GM10266 (cell line): ENCODE data around the gene CHST12.
"Not testable (repeated sequence)": the region's sequence is repeated elsewhere in the genome, so short reads cannot be mapped to it uniquely, and the experiment has no call there.

Experiments
- DNase-seq: peaks from one replicate; pipeline ENCODE4 v3.0.0; 2012; ENCODE audit errors: extremely low spot score
- CTCF ChIP-seq: IDR thresholded peaks from 2 replicates; pipeline ENCODE4 v1.5.1; 2012; ENCODE audit warnings: mild to moderate bottlenecking, low read depth; ENCODE audit not compliant: control insufficient read depth, insufficient read depth; ENCODE audit errors: missing control alignments

Gene CHST12

GRCh38 chr7:2384354-2385243 is 18.8 kb upstream of the CHST12 start:
- TF ChIP-seq CTCF: no peak
- no peak for DNase-seq

DNA sequence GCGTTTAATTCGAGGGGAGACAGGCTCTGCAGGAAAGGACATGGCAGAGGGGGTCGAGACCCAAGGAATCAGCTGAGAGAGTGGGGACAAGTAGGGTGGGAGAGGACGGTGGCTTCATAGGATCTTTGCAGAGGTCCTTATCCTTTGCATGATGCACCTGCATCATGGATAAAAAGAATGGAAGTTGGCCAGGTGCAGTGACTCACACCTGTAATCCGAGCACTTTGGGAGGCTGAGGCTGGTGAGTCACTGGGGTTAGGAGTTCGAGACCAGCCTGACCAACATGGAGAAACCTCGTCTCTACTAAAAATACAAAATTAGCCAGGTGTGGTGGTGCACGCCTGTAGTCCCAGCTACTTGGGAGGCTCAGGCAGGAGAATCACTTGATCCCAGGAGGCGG is 17.3 kb upstream of the CHST12 start:
- DNase-seq: not testable (repeated sequence)

- DNase-seq: no peak
- TF ChIP-seq CTCF: no peak
Observed at GRCh38 chr7:2386964-2387669, 16.3 kb upstream of the CHST12 start.

DNA sequence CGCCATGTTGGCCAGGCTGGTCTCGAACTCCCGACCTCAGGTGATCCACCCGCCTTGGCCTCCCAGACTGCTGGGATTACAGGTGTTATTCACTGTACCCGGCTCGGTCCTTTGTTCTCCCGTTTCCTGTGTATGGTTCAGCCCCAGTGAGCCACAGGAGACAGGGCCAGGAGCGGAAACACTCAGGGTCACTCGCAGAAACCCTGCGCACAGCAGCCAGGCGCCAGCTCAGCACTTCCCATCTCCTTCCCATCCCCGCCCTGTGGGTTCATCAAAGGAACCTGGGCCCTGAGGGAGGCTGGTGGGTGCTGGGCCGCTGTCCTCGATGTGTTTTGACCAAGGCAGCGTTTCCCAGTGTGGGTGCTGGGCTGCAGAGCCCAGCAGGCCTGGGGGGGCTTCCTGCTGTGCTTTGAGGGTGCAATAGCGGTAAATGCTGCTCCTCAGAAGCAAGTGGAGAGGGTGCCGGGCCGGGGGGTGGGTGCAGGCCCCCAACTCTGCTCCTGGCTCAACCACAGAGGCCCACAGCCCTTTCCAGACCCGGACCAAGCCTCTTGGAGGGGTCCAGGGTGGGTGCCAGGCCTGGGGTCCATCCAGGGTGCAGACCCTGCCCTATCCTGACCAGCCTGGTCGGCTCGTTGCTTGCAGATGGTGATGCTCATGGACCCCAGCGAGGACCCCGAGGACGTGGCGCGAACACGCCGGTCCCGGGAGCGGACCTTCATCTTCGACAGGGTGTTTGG is 15.3 kb upstream of the CHST12 start:
- no peak for DNase-seq
- TF ChIP-seq CTCF: no peak

DNA sequence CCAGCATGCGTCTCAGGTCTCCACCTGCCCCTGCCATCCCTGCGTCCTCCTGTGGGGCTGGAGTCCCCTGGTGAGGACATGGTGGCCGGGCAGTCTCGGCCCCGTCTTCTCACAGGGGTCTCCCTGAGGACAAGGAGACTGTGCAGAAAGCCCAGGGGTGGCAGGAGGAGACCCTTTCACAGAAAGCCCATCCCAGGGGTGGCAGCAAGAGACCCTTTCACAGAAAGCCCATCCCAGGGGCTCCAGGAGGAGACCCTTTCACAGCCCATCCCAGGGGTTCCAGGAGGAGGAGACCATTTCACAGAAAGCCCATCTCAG is 14.8 kb upstream of the CHST12 start:
- DNase-seq: no peak
- no peak for TF ChIP-seq CTCF

DNA sequence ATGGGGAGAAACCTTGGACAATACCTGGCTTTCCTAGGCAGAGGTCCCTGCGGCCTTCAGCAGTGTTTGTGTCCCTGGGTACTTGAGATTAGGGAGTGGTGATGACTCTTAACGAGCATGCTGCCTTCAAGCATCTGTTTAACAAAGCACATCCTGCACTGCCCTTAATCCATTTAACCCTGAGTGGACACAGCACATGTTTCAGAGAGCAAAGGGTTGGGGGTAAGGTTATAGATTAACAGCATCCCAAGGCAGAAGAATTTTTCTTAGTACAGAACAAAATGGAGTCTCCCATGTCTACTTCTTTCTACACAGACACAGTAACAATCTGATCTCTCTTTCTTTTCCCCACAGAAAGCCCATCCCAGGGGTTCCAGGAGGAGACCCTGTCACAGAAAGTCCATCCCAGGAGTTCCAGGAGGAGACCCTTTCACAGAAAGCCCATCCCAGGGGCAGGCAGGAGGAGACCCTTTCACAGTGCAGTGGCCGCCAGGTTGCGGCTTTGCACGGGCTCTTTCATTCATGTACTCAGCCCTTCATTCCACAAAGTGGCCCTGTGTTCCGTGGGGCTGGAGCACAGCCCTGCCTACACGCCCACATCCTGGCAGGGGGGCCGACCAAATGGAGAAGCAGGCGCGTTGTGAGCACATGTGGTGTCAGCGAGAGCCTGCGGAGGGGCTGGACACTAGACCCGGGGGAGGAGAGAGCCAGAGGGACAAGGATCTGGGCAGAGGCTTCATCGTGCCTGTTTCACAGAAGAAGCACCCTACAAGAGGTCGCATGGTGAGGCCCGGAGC is 13.2 kb upstream of the CHST12 start:
- not testable (repeated sequence) for DNase-seq

- no peak for DNase-seq
- TF ChIP-seq CTCF: no peak
Observed at GRCh38 chr7:2393706-2394105, 9.7 kb upstream of the CHST12 start.

DNA sequence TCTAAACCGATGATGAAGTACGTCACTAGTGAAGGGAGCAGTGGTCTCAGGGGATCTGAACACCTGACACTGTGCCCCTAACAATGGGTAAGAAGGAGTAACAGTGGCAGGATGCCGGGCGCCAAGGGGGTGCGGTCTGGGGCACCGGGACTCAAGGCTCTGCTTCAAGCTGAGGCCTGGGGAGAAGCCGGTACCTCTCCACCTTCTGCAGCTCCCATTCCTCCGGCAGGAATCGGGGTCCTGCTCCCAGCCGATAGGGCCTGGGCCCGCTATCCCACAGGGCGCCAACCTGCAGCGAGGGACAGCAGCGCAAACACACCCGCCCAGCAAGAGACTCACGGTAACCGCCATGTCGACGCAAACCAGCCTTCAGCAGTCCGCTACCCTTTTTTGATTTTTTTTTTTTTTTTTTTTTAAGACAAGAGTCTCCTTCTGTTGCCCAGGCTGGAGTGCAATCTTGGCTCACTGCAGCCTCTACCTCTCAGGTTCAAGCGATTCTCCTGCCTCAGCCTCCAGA is 8.8 kb upstream of the CHST12 start:
- no peak for DNase-seq
- no peak for TF ChIP-seq CTCF
